Measurements from ENCODE around the gene PRSS50.
"Not testable (repeated sequence)": the region's sequence is repeated elsewhere in the genome, so short reads cannot be mapped to it uniquely, and the experiment has no call there.

Gene PRSS50

DNA sequence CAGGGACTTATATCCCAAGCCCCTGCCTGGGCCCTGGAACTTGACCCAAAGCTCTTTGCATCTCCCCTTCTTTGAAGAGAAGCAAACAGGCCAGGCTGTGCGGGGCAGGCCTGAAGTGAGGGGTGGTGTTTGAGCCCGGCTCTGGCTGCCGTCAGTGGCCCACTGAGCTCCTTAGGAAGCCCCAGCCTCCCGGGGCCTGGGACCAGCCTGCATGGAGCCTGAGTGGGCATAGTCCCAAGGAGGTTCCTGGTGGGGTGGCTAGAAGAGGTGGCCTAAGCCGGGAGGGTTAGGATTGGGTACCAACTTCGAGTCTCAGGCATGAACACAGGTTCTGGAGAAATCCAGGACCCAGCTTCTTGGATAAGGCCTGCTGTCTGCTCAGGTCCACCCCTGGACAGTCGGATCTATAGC is 10.1 kb downstream of the PRSS50 start:
- no peak overlapping the region for H3K4me3 ChIP-seq (ENCODE audit: low read depth, low read length)
- H3K9ac ChIP-seq (ENCODE audit: low read length) = no peak overlapping the region
- no peaks in the 10 kb centered on the region for H3K36me3 ChIP-seq (ENCODE audit: control insufficient read depth, insufficient read depth, low read length)

DNA sequence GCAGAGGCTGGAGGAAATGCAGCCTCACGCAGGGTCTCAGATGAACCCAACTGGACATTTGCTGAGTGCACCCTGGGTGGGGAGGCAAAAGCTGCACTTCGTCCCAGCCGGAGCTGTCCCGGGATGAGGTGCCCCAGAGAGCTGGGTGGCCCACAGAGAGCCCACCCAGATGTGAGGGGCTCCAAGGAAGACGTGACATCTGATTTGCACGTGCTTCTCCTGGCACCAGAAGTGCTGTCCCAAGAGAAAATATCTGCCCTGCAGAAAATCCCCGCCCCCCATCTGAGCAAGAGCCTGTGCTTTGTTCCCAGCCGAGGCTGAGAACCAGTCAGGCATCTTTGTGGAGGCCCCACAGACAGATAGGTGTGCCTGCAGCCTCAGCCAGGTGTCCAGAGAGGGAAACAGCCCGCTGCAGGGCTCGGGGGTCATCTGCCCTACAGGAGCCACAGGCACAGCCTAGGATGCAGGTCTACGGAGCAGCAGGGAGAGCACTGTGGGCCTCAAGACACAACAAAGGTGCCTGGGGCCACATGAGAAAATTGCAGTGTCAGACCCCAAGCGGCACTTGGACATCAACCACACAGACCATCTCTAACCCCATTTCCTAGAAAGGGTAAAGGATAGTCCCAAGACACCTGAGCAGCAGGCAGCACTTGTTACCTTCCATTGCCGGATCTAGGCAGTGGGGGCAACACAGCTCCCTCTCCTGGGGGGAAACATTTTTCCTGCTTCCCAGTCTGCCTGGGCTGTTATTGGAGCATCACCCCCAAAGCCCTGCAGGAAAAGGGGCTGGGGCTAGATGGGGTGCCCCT is 10.7 kb downstream of the PRSS50 start:
- Histone ChIP-seq H3K36me3 (ENCODE audit: control insufficient read depth, insufficient read depth, low read length) (no peaks in the 10 kb centered on the region), H3K27me3 (ENCODE audit: control insufficient read depth, insufficient read depth, low read length) (peaks cover 17% of the 10 kb centered on the region), H3K4me1 (ENCODE audit: control insufficient read depth, insufficient read depth, low read length) (peaks cover 24% of the 10 kb centered on the region; the same call in 1 of the 2 replicates), H3K4me3 (ENCODE audit: low read depth, low read length) (no peak overlapping the region), H3K9ac (ENCODE audit: low read length) (no peak overlapping the region), H3K9me3 (ENCODE audit: control insufficient read depth, insufficient read depth, low read depth, low read length) (no peaks in the 10 kb centered on the region), H3K27ac (ENCODE audit: low read depth, low read length) (no peak overlapping the region)

More for the DNA sequence above, 10.1 kb downstream of the PRSS50 start:
- Histone ChIP-seq H3K4me1 (ENCODE audit: control insufficient read depth, insufficient read depth, low read length) (peaks cover 19% of the 10 kb centered on the region; the same call in 1 of the 2 replicates), H3K9me3 (ENCODE audit: control insufficient read depth, insufficient read depth, low read depth, low read length) (no peaks in the 10 kb centered on the region), H3K27ac (ENCODE audit: low read depth, low read length) (no peak overlapping the region), H3K27me3 (ENCODE audit: control insufficient read depth, insufficient read depth, low read length) (peaks cover 11% of the 10 kb centered on the region)

DNA sequence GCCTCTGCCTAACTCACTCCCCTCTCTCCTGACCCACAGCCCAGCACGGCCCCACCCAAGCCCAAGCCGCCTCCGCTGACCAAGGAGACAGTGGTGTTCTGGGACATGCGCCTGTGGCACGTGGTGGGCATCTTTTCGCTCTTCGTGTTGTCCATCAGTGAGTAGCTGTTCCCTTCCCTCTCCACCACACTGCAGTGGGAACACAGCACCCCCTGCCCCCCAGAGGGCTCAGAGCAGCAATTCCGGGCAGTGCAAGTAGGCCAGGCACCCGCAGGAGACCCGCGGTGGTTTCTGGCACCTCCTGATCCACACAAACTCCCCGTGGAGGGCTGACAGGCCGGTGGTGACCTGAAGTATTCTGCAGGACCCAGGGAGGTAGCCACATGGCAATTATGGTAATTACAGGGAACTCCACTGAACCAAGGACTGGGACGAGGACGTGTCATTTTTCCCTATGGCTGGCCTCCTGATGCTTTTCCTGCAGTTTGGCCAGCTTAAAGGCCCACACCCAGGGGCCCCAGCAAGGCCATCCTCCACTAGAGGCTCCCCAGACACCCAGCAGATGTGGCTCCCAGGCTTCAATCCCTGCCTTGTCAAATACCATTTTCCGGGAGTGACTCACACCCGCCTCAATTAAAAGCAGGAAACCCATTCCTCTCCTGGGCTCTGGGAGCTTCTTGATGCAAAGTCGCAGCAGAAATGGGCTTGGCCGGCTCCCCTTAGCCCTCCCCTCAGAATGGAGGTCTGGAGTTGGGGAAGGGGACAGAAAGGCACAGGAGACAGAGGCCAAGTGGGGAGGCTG is 11.7 kb downstream of the PRSS50 start:
- Histone ChIP-seq H3K9me3 (ENCODE audit: control insufficient read depth, insufficient read depth, low read depth, low read length) (no peaks in the 10 kb centered on the region), H3K27me3 (ENCODE audit: control insufficient read depth, insufficient read depth, low read length) (peaks cover 25% of the 10 kb centered on the region), H3K36me3 (ENCODE audit: control insufficient read depth, insufficient read depth, low read length) (no peaks in the 10 kb centered on the region), H3K9ac (ENCODE audit: low read length) (no peak overlapping the region), H3K4me3 (ENCODE audit: low read depth, low read length) (no peak overlapping the region), H3K27ac (ENCODE audit: low read depth, low read length) (no peak overlapping the region), H3K4me1 (ENCODE audit: control insufficient read depth, insufficient read depth, low read length) (peaks cover 31% of the 10 kb centered on the region)

DNA sequence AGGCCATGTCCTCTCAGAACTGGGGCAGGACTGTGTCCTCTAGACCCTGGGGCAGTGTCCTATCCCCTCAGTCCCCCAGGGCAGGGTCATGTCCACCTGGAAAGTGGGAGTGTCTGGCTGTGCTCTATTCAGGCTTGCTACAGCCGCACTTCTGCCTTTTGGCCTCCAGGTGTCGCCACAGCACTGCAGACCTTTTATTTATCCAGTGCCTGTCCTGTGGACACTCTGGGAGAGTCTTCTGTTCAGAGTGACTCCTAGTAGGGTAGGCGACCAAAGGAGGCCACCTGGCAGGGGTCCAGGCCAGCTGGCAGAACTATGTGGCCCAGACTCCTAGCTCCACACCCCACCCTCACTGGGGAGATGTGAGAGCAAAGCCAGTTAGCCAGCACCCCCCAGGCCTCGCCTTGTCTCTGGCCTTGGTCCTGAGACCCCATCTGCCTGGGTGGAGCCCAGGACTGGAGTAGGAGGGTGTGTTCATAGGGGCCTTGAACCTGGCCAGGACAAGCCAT is 12.6 kb downstream of the PRSS50 start:
- no peaks in the 10 kb centered on the region for H3K9me3 ChIP-seq (ENCODE audit: control insufficient read depth, insufficient read depth, low read depth, low read length)
- H3K9ac ChIP-seq (ENCODE audit: low read length) = no peak overlapping the region
- no peak overlapping the region for H3K27ac ChIP-seq (ENCODE audit: low read depth, low read length)
- peaks cover 31% of the 10 kb centered on the region for H3K4me1 ChIP-seq (ENCODE audit: control insufficient read depth, insufficient read depth, low read length)
- no peaks in the 10 kb centered on the region for H3K36me3 ChIP-seq (ENCODE audit: control insufficient read depth, insufficient read depth, low read length)
- no peak overlapping the region for H3K4me3 ChIP-seq (ENCODE audit: low read depth, low read length)
- H3K27me3 ChIP-seq (ENCODE audit: control insufficient read depth, insufficient read depth, low read length) = peaks cover 33% of the 10 kb centered on the region

DNA sequence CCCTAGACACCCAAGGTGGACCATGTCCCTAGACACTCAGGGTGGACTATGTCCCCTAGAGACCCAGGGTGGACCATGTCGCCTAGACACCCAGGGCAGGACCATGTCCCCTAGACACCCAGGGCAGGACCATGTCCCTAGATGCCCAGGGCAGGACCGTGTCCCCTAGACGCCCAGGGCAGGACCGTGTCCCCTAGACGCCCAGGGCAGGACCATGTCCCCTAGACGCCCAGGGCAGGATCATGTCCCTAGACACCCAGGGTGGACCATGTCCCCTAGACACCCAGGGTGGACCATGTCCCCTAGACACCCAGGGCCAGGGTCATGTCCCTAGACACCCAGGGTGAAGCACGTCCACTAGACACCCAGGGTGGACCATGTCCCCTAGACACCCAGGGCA is 13.3 kb downstream of the PRSS50 start:
- H3K9ac ChIP-seq (ENCODE audit: low read length); H3K27ac ChIP-seq (ENCODE audit: low read depth, low read length); H3K9me3 ChIP-seq (ENCODE audit: control insufficient read depth, insufficient read depth, low read depth, low read length); H3K36me3 ChIP-seq (ENCODE audit: control insufficient read depth, insufficient read depth, low read length); H3K4me3 ChIP-seq (ENCODE audit: low read depth, low read length): not testable (repeated sequence)
- peaks cover 31% of the 10 kb centered on the region for H3K4me1 ChIP-seq (ENCODE audit: control insufficient read depth, insufficient read depth, low read length)
- peaks cover 38% of the 10 kb centered on the region for H3K27me3 ChIP-seq (ENCODE audit: control insufficient read depth, insufficient read depth, low read length)

DNA sequence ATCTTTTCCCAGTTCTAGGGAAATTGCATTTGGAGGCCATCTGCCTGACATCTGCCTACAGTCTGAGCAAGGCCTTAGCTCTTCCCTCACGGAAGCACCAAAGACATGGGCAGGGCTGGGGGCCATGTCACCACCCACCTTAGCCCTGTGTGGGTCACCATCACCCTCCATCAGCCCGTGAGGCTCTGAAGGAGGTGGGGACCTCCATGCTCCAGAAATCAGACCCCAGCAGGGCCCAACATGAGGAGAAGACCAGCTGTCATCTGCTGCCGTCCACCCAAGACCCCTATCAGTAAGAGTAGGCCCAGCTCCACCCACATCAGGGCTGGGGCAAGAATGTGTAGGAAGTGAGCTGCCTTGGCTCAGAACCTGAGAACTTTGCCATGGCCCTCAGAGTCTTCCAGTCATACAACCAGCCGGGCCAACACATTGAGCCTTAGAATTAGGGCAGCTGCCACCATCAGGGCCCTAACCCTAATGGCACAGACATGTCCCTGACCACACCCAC is 14.6 kb downstream of the PRSS50 start:
- Histone ChIP-seq H3K9ac (ENCODE audit: low read length) (no peak overlapping the region), H3K9me3 (ENCODE audit: control insufficient read depth, insufficient read depth, low read depth, low read length) (no peaks in the 10 kb centered on the region), H3K27me3 (ENCODE audit: control insufficient read depth, insufficient read depth, low read length) (peaks cover 38% of the 10 kb centered on the region), H3K36me3 (ENCODE audit: control insufficient read depth, insufficient read depth, low read length) (no peaks in the 10 kb centered on the region), H3K27ac (ENCODE audit: low read depth, low read length) (no peak overlapping the region), H3K4me3 (ENCODE audit: low read depth, low read length) (no peak overlapping the region), H3K4me1 (ENCODE audit: control insufficient read depth, insufficient read depth, low read length) (peaks cover 31% of the 10 kb centered on the region)

DNA sequence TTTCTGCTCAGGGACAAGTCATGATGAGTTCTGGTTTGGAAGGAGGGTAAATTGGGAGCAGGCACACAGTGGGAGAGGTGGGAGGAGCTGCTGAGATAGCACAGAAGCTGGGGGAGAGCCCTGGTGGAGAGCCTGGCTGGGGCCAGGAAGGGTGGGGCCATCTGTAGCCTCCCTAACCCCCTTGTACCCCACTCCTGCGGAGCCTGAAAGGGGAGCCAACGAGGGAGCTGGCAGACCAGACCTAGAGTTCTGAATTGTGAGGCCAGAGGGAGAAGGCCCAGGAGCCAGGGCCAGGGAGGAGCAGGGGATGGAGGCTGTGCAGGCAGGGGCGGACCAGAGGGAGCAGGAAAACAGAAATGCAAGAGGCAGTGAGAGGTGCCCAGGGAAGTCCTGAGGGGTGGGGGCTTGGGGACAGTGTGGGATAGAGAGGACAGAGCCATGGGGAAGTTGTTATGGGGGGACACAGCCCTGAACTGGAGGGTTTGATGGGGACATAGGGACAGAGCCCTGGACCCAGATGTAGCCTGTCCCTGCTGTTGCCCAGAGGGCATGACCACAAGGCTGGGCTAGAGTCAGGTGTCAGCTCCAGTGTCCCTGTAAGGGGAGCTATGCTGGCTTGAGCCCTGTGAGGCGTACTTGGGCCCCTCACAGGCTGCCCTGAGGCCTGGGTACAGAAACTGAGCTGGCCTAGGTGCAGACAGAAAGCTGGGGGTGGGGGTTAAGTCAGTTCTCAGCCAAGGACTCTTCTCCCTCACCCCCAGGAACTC is 15.2 kb downstream of the PRSS50 start:
- H3K27me3 ChIP-seq (ENCODE audit: control insufficient read depth, insufficient read depth, low read length) = peaks cover 38% of the 10 kb centered on the region
- H3K4me3 ChIP-seq (ENCODE audit: low read depth, low read length) = no peak overlapping the region
- peaks cover 31% of the 10 kb centered on the region for H3K4me1 ChIP-seq (ENCODE audit: control insufficient read depth, insufficient read depth, low read length)
- no peak overlapping the region for H3K27ac ChIP-seq (ENCODE audit: low read depth, low read length)
- no peaks in the 10 kb centered on the region for H3K9me3 ChIP-seq (ENCODE audit: control insufficient read depth, insufficient read depth, low read depth, low read length)
- H3K36me3 ChIP-seq (ENCODE audit: control insufficient read depth, insufficient read depth, low read length) = no peaks in the 10 kb centered on the region
- no peak overlapping the region for H3K9ac ChIP-seq (ENCODE audit: low read length)

DNA sequence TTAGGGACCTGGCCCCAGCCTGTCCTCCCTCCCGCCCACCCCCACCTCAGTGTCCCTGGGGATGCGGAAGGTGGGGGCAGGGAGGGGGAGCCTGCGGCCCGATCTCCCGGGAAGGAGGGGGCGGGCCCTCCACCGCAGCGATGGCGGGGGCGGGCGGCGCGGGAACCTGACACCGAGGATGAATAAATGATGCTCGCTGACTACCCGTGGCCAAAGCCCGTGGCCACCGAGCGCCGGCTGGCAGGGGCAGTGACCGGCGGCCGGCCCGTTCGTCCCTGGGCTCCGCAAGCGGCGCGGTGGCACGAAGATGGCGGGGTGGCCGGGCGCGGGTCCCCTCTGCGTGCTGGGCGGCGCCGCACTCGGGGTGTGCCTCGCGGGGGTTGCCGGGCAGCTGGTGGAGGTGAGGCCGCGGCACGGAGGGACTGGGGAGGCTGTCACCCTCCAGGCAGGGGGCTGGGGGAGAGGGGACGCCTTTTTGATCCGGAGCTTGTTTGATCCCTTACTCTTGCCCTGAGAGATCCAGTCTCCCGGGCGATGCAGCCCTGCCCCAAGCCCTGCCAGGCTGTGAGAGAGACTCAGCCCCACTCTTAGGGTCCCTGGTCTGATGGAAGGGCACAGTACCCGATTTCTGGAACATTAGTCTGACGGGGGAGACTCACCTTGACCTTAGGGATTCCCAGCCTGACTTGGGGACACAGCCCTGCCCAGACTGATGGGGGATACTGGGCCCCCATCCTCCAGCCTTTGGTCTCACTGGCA is 16.3 kb downstream of the PRSS50 start, which contains the start of gene TMIE:
TSS of gene TMIE (plus strand) at position 212 of the 759 bp plus-strand sequence. CDS start at position 308, 96 bp downstream.
- H3K27ac ChIP-seq (ENCODE audit: low read depth, low read length) = no peak within 1 kb of the TSS
- peaks cover 26% of the 10 kb centered on the region for H3K4me1 ChIP-seq (ENCODE audit: control insufficient read depth, insufficient read depth, low read length)
- H3K4me3 ChIP-seq (ENCODE audit: low read depth, low read length) = peak within 1 kb of the TSS; percentile 51
- H3K27me3 ChIP-seq (ENCODE audit: control insufficient read depth, insufficient read depth, low read length) = peaks cover 38% of the 10 kb centered on the region
- H3K36me3 ChIP-seq (ENCODE audit: control insufficient read depth, insufficient read depth, low read length) = no peaks in the 10 kb centered on the region
- H3K9ac ChIP-seq (ENCODE audit: low read length) = no peak within 1 kb of the TSS
- H3K9me3 ChIP-seq (ENCODE audit: control insufficient read depth, insufficient read depth, low read depth, low read length) = no peaks in the 10 kb centered on the region

DNA sequence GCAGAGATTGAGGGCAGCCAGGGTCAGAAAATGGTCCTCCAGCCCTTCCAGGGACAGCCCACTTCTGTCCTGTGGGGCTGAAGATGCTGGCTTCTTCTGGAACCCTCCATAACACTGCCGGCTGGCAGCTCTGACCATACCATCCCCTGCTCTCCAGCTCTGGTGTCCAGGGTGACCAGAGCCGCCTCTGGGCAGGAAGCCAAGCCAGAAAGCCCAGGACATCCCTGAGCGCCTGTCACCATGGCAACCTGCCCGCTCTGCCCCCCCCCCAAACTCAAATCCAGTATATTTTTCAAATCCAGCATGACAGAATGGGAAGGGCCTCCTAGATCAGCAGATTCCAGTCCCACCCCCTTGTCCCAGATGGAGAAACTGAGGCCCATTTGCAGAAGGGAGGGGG is 16.9 kb downstream of the PRSS50 start:
- no peaks in the 10 kb centered on the region for H3K36me3 ChIP-seq (ENCODE audit: control insufficient read depth, insufficient read depth, low read length)
- H3K4me1 ChIP-seq (ENCODE audit: control insufficient read depth, insufficient read depth, low read length) = peaks cover 20% of the 10 kb centered on the region
- H3K9me3 ChIP-seq (ENCODE audit: control insufficient read depth, insufficient read depth, low read depth, low read length) = no peaks in the 10 kb centered on the region
- no peak overlapping the region; the same call in 1 of the 2 replicates for H3K4me3 ChIP-seq (ENCODE audit: low read depth, low read length)
- H3K9ac ChIP-seq (ENCODE audit: low read length) = no peak overlapping the region
- peaks cover 38% of the 10 kb centered on the region for H3K27me3 ChIP-seq (ENCODE audit: control insufficient read depth, insufficient read depth, low read length)
- H3K27ac ChIP-seq (ENCODE audit: low read depth, low read length) = no peak overlapping the region
